Measurements from ENCODE around the gene CYFIP2.
"Not testable (repeated sequence)": the region's sequence is repeated elsewhere in the genome, so short reads cannot be mapped to it uniquely, and the experiment has no call there.

DNA sequence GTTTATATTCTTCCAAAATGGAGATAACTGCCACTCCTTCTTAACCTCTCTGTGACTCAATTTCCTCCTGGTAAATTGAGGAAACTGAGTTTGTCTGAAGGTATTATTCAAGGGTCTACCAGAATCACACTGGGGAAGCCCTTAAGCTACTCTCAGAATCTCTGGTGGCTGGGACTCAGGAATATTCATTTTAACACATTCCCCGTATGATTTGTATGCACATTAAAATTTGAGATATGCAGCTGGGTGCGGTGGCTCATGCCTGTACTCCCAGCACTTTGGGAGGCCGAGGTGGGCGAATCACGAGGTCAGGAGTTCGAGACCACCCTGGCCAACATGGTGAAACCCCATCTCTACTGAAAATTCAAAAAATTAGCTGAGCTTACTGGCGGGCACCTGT, 21.2 kb upstream of the CYFIP2 start:
- TF ChIP-seq, protein P1, sequence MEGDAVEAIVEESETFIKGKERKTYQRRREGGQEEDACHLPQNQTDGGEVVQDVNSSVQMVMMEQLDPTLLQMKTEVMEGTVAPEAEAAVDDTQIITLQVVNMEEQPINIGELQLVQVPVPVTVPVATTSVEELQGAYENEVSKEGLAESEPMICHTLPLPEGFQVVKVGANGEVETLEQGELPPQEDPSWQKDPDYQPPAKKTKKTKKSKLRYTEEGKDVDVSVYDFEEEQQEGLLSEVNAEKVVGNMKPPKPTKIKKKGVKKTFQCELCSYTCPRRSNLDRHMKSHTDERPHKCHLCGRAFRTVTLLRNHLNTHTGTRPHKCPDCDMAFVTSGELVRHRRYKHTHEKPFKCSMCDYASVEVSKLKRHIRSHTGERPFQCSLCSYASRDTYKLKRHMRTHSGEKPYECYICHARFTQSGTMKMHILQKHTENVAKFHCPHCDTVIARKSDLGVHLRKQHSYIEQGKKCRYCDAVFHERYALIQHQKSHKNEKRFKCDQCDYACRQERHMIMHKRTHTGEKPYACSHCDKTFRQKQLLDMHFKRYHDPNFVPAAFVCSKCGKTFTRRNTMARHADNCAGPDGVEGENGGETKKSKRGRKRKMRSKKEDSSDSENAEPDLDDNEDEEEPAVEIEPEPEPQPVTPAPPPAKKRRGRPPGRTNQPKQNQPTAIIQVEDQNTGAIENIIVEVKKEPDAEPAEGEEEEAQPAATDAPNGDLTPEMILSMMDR (IDR thresholded peaks at IDR 0.05) = not testable (repeated sequence)
- TF ChIP-seq POLR2A (IDR thresholded peaks at IDR 0.05) = not testable (repeated sequence)
